GM19351 (cell line): Measurements from ENCODE around the gene GP1BB.
A peak's percentile ranks its signal among the peaks of the same experiment; 100 is the strongest.

Experiments used
- ATAC-seq: cut with Tn5 transposase; IDR thresholded peaks from one replicate; pipeline ENCODE4 v1.9.1; 2021; ENCODE audit warnings: mild to moderate bottlenecking, moderate library complexity; ENCODE audit not compliant: unreplicated experiment

Gene GP1BB

GRCh38 chr22:19713650-19714311 lies 9.6 kb upstream of the GP1BB start:
- no peak for ATAC-seq

- ATAC-seq, result no peak
Observed at GRCh38 chr22:19714312-19715187, 8.8 kb upstream of the GP1BB start, which contains the start of gene SEPTIN5. TSS of gene SEPTIN5 (plus strand) at chr22:19714503. CDS start at chr22:19714589, 86 bp downstream.

- ATAC-seq, result no peak
Observed at GRCh38 chr22:19715188-19715930, 8.0 kb upstream of the GP1BB start.

- ATAC-seq, result no peak
Observed at GRCh38 chr22:19716041-19716828, 7.1 kb upstream of the GP1BB start.

GRCh38 chr22:19716829-19717105 lies 6.6 kb upstream of the GP1BB start:
- ATAC-seq, result no peak

- no peak for ATAC-seq
Observed at GRCh38 chr22:19717181-19717580, 6.2 kb upstream of the GP1BB start.

GRCh38 chr22:19717691-19718455 lies 5.5 kb upstream of the GP1BB start:
- ATAC-seq, result peak; percentile 53

- ATAC-seq, result no peak
Observed at GRCh38 chr22:19718456-19719049, 4.8 kb upstream of the GP1BB start.

GRCh38 chr22:19719050-19719482 lies 4.3 kb upstream of the GP1BB start:
- no peak for ATAC-seq

GRCh38 chr22:19719488-19720021 lies 3.8 kb upstream of the GP1BB start:
- ATAC-seq, result no peak

- ATAC-seq, result no peak
Observed at GRCh38 chr22:19720150-19720827, 3.0 kb upstream of the GP1BB start.

- no peak for ATAC-seq
Observed at GRCh38 chr22:19720999-19721329, 2.4 kb upstream of the GP1BB start.

- ATAC-seq, result no peak
Observed at GRCh38 chr22:19721330-19722177, 1.8 kb upstream of the GP1BB start.

GRCh38 chr22:19722178-19722981 lies 959 bp upstream of the GP1BB start:
- no peak for ATAC-seq

GRCh38 chr22:19722982-19723231 lies 432 bp upstream of the GP1BB start:
- ATAC-seq, result no peak

GRCh38 chr22:19723983-19724827 lies 866 bp downstream of the GP1BB start:
- ATAC-seq, result no peak
